SW 1271 (cell line): ENCODE data around the gene GJD2.

ENCODE experiments used
- DNase-seq, 2 experiments: peaks; one replicate each; lab custom pipeline; 2025; lab: John Stamatoyannopoulos, UW

GJD2 gene

GRCh38 chr15:34773013-34773412, 18.2 kb upstream of the GJD2 start:
- DNase-seq, result no peak

GRCh38 chr15:34772312-34772711, 17.5 kb upstream of the GJD2 start:
- no peak for DNase-seq

GRCh38 chr15:34769711-34770110, 14.9 kb upstream of the GJD2 start:
- no peak for DNase-seq

GRCh38 chr15:34768530-34768929, 13.7 kb upstream of the GJD2 start:
- DNase-seq, result no peak

GRCh38 chr15:34765741-34766140, 10.9 kb upstream of the GJD2 start:
- DNase-seq, result no peak

GRCh38 chr15:34760909-34761308, 6.1 kb upstream of the GJD2 start:
- no peak for DNase-seq

- no peak for DNase-seq
Measured at GRCh38 chr15:34759992-34760391, 5.2 kb upstream of the GJD2 start.

GRCh38 chr15:34759347-34759746, 4.5 kb upstream of the GJD2 start:
- no peak for DNase-seq

GRCh38 chr15:34757262-34757661, 2.5 kb upstream of the GJD2 start:
- DNase-seq, result no peak

- DNase-seq, result no peak
Measured at GRCh38 chr15:34755419-34755773, 598 bp upstream of the GJD2 start.

- no peak for DNase-seq
Measured at GRCh38 chr15:34754171-34754601, 612 bp downstream of the GJD2 start.

GRCh38 chr15:34753236-34753894, 1.4 kb downstream of the GJD2 start:
- no peak for DNase-seq

GRCh38 chr15:34749691-34750090, 5.1 kb downstream of the GJD2 start:
- no peak for DNase-seq

GRCh38 chr15:34739346-34739745, 15.5 kb downstream of the GJD2 start:
- DNase-seq, result no peak

GRCh38 chr15:34738002-34738401, 16.8 kb downstream of the GJD2 start:
- no peak for DNase-seq

- no peak for DNase-seq
Measured at GRCh38 chr15:34737477-34737876, 17.3 kb downstream of the GJD2 start.

GRCh38 chr15:34734303-34734702, 20.5 kb downstream of the GJD2 start:
- DNase-seq, result no peak

- DNase-seq, result no peak
Measured at GRCh38 chr15:34733621-34734020, 21.2 kb downstream of the GJD2 start.

GRCh38 chr15:34732430-34732829, 22.4 kb downstream of the GJD2 start:
- no peak for DNase-seq

- DNase-seq, result no peak
Measured at GRCh38 chr15:34730701-34731100, 24.1 kb downstream of the GJD2 start.

- DNase-seq, result no peak
Measured at GRCh38 chr15:34729886-34730285, 24.9 kb downstream of the GJD2 start.

- no peak for DNase-seq
Measured at GRCh38 chr15:34729056-34729455, 25.7 kb downstream of the GJD2 start.

GRCh38 chr15:34726406-34727100, 28.2 kb downstream of the GJD2 start:
- DNase-seq, result no peak

GRCh38 chr15:34725556-34725955, 29.2 kb downstream of the GJD2 start:
- DNase-seq, result no peak
